ENCODE results near the gene ALAS1. TPM values are rescaled to one million over a fixed set of nuclear protein-coding genes. Genes with fewer than 3 reads are reported as not detected.

Gene ALAS1
- total RNA-seq, 2 donors from 2014 or later, result 39.8 to 58.8 TPM

GRCh38 chr3:52240059-52240885 is 42.3 kb downstream of the ALAS1 start:
- H3K9me3 ChIP-seq, result no peaks in the 10 kb centered on the region
- H3K4me3 ChIP-seq, result no peak overlapping the region
- DNase-seq (ENCODE audit: low spot score), result no peak
- intact Hi-C loops (cut with DNase I), result no loop called here
- H3K27ac ChIP-seq, result peak overlapping the region in 1 of 2 donors; percentile 83
- 100% methylated on average over 1 of the region's 1 CpG for WGBS
- no peaks in the 10 kb centered on the region for H3K36me3 ChIP-seq
- H3K27me3 ChIP-seq (replicated peaks; ENCODE audit: insufficient read depth), result no peaks in the 10 kb centered on the region
- peaks cover 18% of the 10 kb centered on the region for H3K4me1 ChIP-seq (replicated peaks)
- TF ChIP-seq CTCF (IDR thresholded peaks at IDR 0.05) (no peak), POLR2AphosphoS5 (IDR thresholded peaks at IDR 0.05) (no peak), POLR2A (IDR thresholded peaks at IDR 0.05) (no peak)

GRCh38 chr3:52240886-52241370 is 43.0 kb downstream of the ALAS1 start:
- intact Hi-C loops (cut with DNase I), result no loop called here
- WGBS, result 87% methylated on average over 4 of the region's 4 CpGs
- H3K27me3 ChIP-seq (replicated peaks; ENCODE audit: insufficient read depth), result no peaks in the 10 kb centered on the region
- peaks cover 18% of the 10 kb centered on the region for H3K4me1 ChIP-seq (replicated peaks)
- no peak for DNase-seq (ENCODE audit: low spot score)
- TF ChIP-seq CTCF (IDR thresholded peaks at IDR 0.05) (no peak), POLR2A (IDR thresholded peaks at IDR 0.05) (no peak), POLR2AphosphoS5 (IDR thresholded peaks at IDR 0.05) (no peak)
- H3K36me3 ChIP-seq, result no peaks in the 10 kb centered on the region
- no peak overlapping the region for H3K4me3 ChIP-seq
- no peak overlapping the region for H3K27ac ChIP-seq
- no peaks in the 10 kb centered on the region for H3K9me3 ChIP-seq

- TF ChIP-seq CTCF (IDR thresholded peaks at IDR 0.05) (no peak), POLR2A (IDR thresholded peaks at IDR 0.05) (no peak), POLR2AphosphoS5 (IDR thresholded peaks at IDR 0.05) (no peak)
- peaks cover 10% of the 10 kb centered on the region for H3K4me1 ChIP-seq (replicated peaks)
These were observed 44.1 kb downstream of the ALAS1 start for GRCh38 chr3:52242039-52242438.

GRCh38 chr3:52243791-52244628 is 46.0 kb downstream of the ALAS1 start:
- Histone ChIP-seq H3K27me3 (replicated peaks; ENCODE audit: insufficient read depth) (no peaks in the 10 kb centered on the region), H3K27ac (no peak overlapping the region), H3K9me3 (no peaks in the 10 kb centered on the region), H3K4me1 (replicated peaks) (no peaks in the 10 kb centered on the region), H3K36me3 (no peaks in the 10 kb centered on the region), H3K4me3 (no peak overlapping the region)
- no peak for TF ChIP-seq POLR2AphosphoS5 (IDR thresholded peaks at IDR 0.05)
- TF ChIP-seq POLR2A (IDR thresholded peaks at IDR 0.05), result no peak
- TF ChIP-seq CTCF (IDR thresholded peaks at IDR 0.05), result no peak
- 80% methylated on average over 9 of the region's 9 CpGs for WGBS
- intact Hi-C loops (cut with DNase I), result no loop called here
- no peak for DNase-seq (ENCODE audit: low spot score)

More at GRCh38 chr3:52242039-52242438, 44.1 kb downstream of the ALAS1 start:
- no peaks in the 10 kb centered on the region for H3K27me3 ChIP-seq (replicated peaks; ENCODE audit: insufficient read depth)
- no peak overlapping the region for H3K4me3 ChIP-seq
- intact Hi-C loops (cut with DNase I), result no loop called here
- H3K27ac ChIP-seq, result no peak overlapping the region
- DNase-seq (ENCODE audit: low spot score), result no peak
- H3K36me3 ChIP-seq, result no peaks in the 10 kb centered on the region
- WGBS, result 70% methylated on average over 1 of the region's 1 CpG
- H3K9me3 ChIP-seq, result no peaks in the 10 kb centered on the region

Data from prostate gland (tissue), 2 donors.